Ovary (tissue), 3 donors: ENCODE measurements around the gene PHYH.

ENCODE experiments used
- POLR2A ChIP-seq: fragments of 450-650 bp; IDR thresholded peaks from one replicate; pipeline ENCODE4 v1.6.1; 2017; ENCODE audit warnings: antibody characterized with exemption, mild to moderate bottlenecking, moderate library complexity
- TF ChIP-seq, protein P1 (sequence below), 3 donors: fragments of 450-650 bp in 2 of 3; fragments of 200-600 bp in 1 of 3; IDR thresholded peaks; one replicate each; pipeline versions ENCODE4 v1.5.1 to v1.8.0; 2016 to 2022; ENCODE audit warnings: antibody characterized with exemption in 3 of 3, mild to moderate bottlenecking in 1 of 3
- donor health status: DM: no; HTN: no; CAD: no.

DNA sequence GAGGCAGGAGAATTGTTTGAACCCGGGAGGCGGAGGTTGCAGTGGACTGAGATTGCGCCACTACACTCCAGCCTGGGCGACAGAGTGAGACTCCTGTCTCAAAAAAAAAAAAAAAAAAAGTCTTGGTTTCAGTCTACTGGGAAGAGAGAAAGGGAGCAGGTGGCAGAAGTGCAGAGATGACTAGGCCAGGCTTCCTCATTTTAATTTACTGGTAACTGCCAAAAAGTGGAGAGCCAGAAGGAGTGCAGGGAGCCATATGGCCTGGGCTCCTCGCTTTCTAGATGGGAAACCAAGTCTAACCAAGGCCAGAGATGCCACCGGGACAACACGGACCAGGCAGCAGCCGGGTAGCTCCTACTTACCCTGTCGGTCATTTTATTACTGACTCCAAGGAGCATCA lies 36.0 kb upstream of the PHYH start:
- TF ChIP-seq, protein P1, sequence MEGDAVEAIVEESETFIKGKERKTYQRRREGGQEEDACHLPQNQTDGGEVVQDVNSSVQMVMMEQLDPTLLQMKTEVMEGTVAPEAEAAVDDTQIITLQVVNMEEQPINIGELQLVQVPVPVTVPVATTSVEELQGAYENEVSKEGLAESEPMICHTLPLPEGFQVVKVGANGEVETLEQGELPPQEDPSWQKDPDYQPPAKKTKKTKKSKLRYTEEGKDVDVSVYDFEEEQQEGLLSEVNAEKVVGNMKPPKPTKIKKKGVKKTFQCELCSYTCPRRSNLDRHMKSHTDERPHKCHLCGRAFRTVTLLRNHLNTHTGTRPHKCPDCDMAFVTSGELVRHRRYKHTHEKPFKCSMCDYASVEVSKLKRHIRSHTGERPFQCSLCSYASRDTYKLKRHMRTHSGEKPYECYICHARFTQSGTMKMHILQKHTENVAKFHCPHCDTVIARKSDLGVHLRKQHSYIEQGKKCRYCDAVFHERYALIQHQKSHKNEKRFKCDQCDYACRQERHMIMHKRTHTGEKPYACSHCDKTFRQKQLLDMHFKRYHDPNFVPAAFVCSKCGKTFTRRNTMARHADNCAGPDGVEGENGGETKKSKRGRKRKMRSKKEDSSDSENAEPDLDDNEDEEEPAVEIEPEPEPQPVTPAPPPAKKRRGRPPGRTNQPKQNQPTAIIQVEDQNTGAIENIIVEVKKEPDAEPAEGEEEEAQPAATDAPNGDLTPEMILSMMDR (IDR thresholded peaks at IDR 0.05): no peak
- no peak for TF ChIP-seq POLR2A
